IPS-NIHi7 (cell line): ENCODE results near the gene ADD3.
"Not testable (repeated sequence)": the region's sequence is repeated elsewhere in the genome, so short reads cannot be mapped to it uniquely, and the experiment has no call there.

ENCODE experiments used
- DNase-seq: peaks from one replicate; pipeline ENCODE4 v3.0.0; 2012; ENCODE audit warnings: mixed read lengths; ENCODE audit errors: extremely low spot score

Gene ADD3

DNA sequence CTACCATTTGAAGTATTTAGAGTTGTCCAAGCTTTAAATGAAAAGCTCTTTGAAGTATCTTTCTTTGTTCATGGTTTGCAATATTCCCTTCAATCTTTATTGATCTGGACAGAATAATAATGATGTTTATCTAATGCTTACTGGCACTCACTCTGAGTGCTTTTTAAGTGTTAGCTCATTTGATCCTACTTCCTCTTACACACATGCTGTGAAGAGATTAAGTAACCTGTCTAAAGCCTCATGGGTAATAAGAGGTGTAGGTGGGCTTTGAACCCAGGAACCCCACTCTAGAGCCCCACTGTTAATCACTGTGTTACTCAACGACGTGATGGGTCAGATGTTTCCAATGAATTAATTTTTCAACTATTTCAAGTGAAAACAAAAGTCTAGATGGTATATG, 31.1 kb upstream of the ADD3 start:
- DNase-seq: no peak

GRCh38 chr10:109977382-109977806, 30.4 kb upstream of the ADD3 start:
- DNase-seq: no peak

- DNase-seq: peak; percentile 63
Observed at GRCh38 chr10:109978481-109978880, 29.3 kb upstream of the ADD3 start.

DNA sequence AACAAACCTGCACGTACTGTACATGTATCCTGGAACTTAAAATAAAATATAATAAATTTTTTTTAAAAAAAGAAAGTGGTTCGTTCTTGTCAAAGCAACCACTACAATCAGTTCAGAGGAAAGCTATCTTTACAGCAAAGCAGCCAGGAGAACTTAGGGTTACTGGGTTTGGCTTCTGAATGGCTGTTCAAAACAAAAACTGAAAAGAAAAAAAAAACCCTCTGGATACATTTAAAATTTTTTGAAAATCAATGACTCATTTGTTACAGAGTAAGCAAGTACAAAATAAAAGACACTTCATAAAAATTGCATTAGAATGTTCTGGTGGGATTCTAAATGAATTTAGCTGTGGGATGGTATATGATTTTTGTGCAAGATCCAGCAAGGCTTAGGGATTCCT, 28.6 kb upstream of the ADD3 start:
- no peak for DNase-seq

GRCh38 chr10:109981650-109982049, 26.1 kb upstream of the ADD3 start:
- no peak for DNase-seq

- no peak for DNase-seq
Observed at GRCh38 chr10:109982123-109982522, 25.7 kb upstream of the ADD3 start.

DNA sequence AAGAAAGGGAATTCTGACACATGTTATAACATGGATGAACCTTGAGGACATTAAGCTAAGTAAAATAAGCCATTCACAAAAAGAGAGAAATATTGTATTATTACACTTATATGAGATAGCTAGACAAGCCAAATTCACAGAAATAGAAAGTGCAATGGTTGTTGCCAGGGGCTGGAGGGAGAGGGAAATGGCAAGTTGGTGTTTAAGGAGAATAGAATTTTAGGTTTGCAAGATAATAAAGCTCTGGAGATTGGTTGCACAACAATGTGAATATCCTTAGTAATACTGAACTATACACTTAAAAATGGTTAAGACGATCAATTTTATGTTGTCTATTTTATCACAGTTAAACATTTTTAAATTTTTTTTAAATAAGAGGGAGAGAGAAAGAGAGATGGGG, 25.0 kb upstream of the ADD3 start:
- DNase-seq: no peak

DNA sequence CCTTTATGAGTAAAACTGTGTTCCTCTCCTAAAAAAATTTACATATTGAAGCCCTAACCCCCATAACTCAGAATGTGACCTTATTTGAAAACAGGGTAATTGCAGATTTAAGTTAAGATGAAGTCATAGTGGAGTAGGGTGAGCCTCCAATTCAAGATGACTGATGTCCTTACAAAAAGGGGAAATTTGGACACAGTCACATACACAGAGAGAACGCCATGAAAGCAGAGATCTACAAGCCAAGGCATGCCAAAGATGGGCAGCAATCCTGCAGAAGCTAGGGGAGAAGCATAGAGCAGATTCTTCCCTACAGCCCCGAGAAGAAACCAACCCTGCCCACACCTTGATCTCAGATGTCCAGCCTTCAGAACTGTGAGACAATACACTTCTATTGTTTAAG, 23.8 kb upstream of the ADD3 start:
- DNase-seq: no peak

DNA sequence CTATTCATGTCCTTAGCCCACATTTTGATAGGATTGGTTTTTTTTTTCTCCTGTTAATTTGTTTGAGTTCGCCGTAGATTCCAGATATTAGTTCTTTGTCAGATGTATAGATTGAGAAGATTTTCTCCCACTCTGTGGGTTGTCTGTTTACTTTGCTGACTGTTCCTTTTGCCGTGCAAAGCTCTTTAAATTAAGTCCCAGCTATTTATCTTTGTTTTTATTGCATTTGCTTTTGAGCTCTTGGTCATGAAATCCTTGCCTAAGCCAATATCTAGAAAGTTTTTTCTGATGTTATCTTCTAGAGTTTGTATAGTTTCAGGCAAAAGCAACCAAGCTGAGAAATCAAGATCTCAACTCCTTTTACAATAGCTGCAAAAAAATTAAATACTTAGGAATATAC, 22.0 kb upstream of the ADD3 start:
- not testable (repeated sequence) for DNase-seq

DNA sequence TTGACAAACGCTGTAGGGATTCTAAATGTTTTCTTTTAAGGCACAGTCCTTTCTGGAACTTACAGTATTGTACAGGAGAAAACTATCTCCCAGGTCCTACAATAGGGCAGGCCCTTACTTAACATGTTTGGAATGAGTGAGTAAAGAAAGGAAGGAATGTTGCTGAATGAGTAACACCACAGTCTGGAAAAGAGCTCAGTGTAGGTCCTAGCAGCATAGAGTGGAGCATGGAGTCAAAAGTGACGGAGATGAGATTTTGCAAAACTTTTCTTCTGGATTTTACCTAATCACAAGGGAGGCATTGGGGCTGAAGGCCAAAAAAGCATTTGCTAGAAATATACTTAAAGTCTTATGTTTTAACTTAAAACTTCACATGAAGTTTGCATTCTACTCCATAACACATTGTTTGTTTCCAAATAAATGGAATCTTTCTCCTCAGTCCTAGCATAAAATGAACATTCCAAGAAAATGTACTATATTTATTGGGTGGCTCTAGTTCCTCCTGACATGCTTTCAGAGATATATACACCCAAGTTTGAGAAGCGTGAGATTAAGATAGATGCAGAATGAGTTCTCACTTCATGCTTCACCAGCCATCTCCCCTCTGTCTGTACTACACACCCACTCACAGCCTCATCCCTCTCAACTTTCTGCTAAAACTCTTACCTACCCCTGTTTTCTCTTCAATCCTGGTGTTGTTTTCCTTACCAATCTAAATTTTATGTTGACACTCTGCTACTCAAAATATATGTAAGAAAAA, 20.2 kb upstream of the ADD3 start:
- DNase-seq: no peak

GRCh38 chr10:109988212-109988596, 19.6 kb upstream of the ADD3 start:
- no peak for DNase-seq

- DNase-seq: no peak
Observed at GRCh38 chr10:109991266-109991855, 16.4 kb upstream of the ADD3 start.

DNA sequence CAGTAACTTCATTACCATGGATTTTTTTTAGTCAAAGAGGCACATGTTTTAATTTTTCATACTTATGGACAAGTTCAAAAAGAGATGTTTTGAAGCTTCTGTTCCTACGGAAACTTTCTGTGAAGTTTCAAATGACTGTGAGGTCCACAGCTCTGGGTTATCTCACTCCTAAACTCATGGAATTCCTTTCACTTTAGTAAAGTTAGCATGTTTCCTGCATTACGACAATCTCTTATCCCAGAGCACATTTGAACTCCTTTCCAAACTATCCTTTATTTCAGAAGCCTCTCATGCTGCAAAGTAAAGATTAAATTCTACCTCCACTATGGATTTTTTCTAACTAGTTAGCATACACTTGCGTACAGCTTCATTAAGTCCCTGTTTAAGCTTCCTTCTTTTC, 15.3 kb upstream of the ADD3 start:
- no peak for DNase-seq

- DNase-seq: no peak
Observed at GRCh38 chr10:109993551-109994330, 14.0 kb upstream of the ADD3 start.

- DNase-seq: no peak
Observed at GRCh38 chr10:109994711-109995577, 12.8 kb upstream of the ADD3 start.

GRCh38 chr10:109995595-109995994, 12.2 kb upstream of the ADD3 start:
- no peak for DNase-seq

GRCh38 chr10:109996225-109996624, 11.6 kb upstream of the ADD3 start:
- DNase-seq: no peak

- no peak for DNase-seq
Observed at GRCh38 chr10:109996766-109997171, 11.0 kb upstream of the ADD3 start.

- no peak for DNase-seq
Observed at GRCh38 chr10:109997233-109997632, 10.6 kb upstream of the ADD3 start.

- DNase-seq: no peak
Observed at GRCh38 chr10:109998513-109998912, 9.3 kb upstream of the ADD3 start.

GRCh38 chr10:110002801-110003523, 4.8 kb upstream of the ADD3 start:
- DNase-seq: no peak
